Neural crest cell (in vitro differentiated cells): ENCODE results near the gene BPIFB3. TPM values are rescaled to one million over a fixed set of nuclear protein-coding genes. Genes with fewer than 3 reads are reported as not detected.

Experiments
- DNase-seq: peaks from one replicate; pipeline ENCODE4 v3.0.0; 2021; ENCODE audit warnings: low read depth, mixed read lengths, low spot score
- H3K27ac Mint-ChIP-seq: one replicate; pipeline ENCODE4 v1.8.0; 2021; ENCODE audit warnings: mild to moderate bottlenecking, mixed read lengths; ENCODE audit not compliant: unreplicated experiment
- H3K27me3 Mint-ChIP-seq: 2 replicates; pipeline ENCODE4 v1.8.0; 2021; ENCODE audit warnings: low read depth, mild to moderate bottlenecking, mixed read lengths
- H3K36me3 Mint-ChIP-seq: 2 replicates; pipeline ENCODE4 v1.8.0; 2021; ENCODE audit warnings: low read depth, mild to moderate bottlenecking, mixed read lengths
- H3K4me1 Mint-ChIP-seq: 2 replicates; pipeline ENCODE4 v1.8.0; 2021; ENCODE audit warnings: mixed read lengths
- H3K4me3 Mint-ChIP-seq: one replicate; pipeline ENCODE4 v1.8.0; 2021; ENCODE audit warnings: mild to moderate bottlenecking, mixed read lengths
- H3K9me3 Mint-ChIP-seq: 2 replicates; pipeline ENCODE4 v1.8.0; 2021; ENCODE audit warnings: mixed read lengths
- CTCF ChIP-seq: fragments of 200-600 bp; sonication (generic); conservative IDR thresholded peaks from 2 replicates; pipeline ENCODE4 v1.5.0; 2021; ENCODE audit warnings: antibody characterized with exemption, mild to moderate bottlenecking
- total RNA-seq: library from RNA; stranded (reverse); gene quantifications from 2 replicates; pipeline ENCODE4 v1.2.1, GENCODE V29; 2021

Gene BPIFB3
- total RNA-seq, 1 donor from 2014 or later = not detected

GRCh38 chr20:33075281-33075680, 21.6 kb downstream of the BPIFB3 start:
- H3K27me3 Mint-ChIP-seq = peaks cover 6% of the 10 kb centered on the region
- no peak overlapping the region for H3K27ac Mint-ChIP-seq
- DNase-seq = no peak
- H3K9me3 Mint-ChIP-seq = no peaks in the 10 kb centered on the region
- H3K36me3 Mint-ChIP-seq = no peaks in the 10 kb centered on the region
- peaks cover 5% of the 10 kb centered on the region for H3K4me1 Mint-ChIP-seq
- H3K4me3 Mint-ChIP-seq = no peak overlapping the region
- TF ChIP-seq CTCF = no peak

GRCh38 chr20:33076662-33077372, 23.1 kb downstream of the BPIFB3 start:
- H3K4me3 Mint-ChIP-seq = no peak overlapping the region
- peaks cover 6% of the 10 kb centered on the region for H3K9me3 Mint-ChIP-seq
- H3K4me1 Mint-ChIP-seq = peaks cover 5% of the 10 kb centered on the region
- TF ChIP-seq CTCF = peak; percentile 43
- H3K36me3 Mint-ChIP-seq = no peaks in the 10 kb centered on the region
- H3K27ac Mint-ChIP-seq = no peak overlapping the region
- peaks cover 12% of the 10 kb centered on the region for H3K27me3 Mint-ChIP-seq
- no peak for DNase-seq

- no peak for DNase-seq
- no peak for TF ChIP-seq CTCF
- H3K27me3 Mint-ChIP-seq = peaks cover 14% of the 10 kb centered on the region
- H3K9me3 Mint-ChIP-seq = peaks cover 6% of the 10 kb centered on the region
- H3K4me1 Mint-ChIP-seq = no peaks in the 10 kb centered on the region
- H3K27ac Mint-ChIP-seq = no peak within 1 kb of the TSS
- no peaks in the 10 kb centered on the region for H3K36me3 Mint-ChIP-seq
- no peak within 1 kb of the TSS for H3K4me3 Mint-ChIP-seq
Measured at GRCh38 chr20:33079259-33079658, 25.6 kb downstream of the BPIFB3 start, which contains the start of gene BPIFB4. TSS of gene BPIFB4 (plus strand) at chr20:33079643. CDS start at chr20:33081527, 1,884 bp downstream.

DNA sequence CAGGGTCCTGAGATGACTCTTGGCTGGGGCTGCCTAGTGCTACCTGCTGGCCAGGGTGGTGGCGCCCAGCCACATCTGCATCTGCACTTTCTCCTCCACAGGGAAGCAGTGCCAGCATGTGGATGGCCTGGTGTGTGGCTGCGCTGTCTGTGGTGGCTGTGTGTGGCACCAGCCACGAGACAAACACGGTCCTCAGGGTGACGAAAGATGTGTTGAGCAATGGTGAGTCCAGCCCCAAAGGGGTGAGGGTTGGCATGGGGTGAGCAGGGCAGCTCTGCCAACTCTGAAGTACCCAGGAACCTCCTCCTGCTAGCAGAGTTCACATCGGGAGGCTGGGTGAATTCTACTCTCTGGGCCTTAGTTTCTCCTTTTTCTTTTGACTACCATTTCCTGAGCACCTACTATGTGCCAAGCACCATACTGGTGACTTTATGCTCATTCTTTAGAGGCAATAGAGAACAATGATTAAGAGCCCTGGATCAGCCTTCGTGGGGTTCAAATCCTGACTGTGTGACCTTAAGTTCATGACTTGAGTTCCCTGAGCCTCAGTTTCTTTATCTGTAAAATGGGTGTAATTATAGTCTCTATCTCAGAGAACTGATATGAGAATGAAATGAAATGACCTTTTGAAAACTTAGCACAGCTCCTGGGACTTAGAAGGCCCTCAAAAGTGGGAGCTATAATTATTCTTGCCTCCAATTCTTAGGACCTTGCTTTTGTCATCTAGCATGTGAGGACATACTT, 27.9 kb downstream of the BPIFB3 start:
- H3K4me1 Mint-ChIP-seq = no peaks in the 10 kb centered on the region
- TF ChIP-seq CTCF = no peak
- H3K4me3 Mint-ChIP-seq = no peak overlapping the region
- peaks cover 9% of the 10 kb centered on the region for H3K27me3 Mint-ChIP-seq
- H3K36me3 Mint-ChIP-seq = no peaks in the 10 kb centered on the region
- H3K27ac Mint-ChIP-seq = no peak overlapping the region
- peaks cover 6% of the 10 kb centered on the region for H3K9me3 Mint-ChIP-seq
- no peak for DNase-seq

- peaks cover 12% of the 10 kb centered on the region for H3K27me3 Mint-ChIP-seq
- no peaks in the 10 kb centered on the region for H3K36me3 Mint-ChIP-seq
- no peak for TF ChIP-seq CTCF
- DNase-seq = no peak
- no peak overlapping the region for H3K4me3 Mint-ChIP-seq
- H3K9me3 Mint-ChIP-seq = peaks cover 6% of the 10 kb centered on the region
- H3K27ac Mint-ChIP-seq = no peak overlapping the region
- no peaks in the 10 kb centered on the region for H3K4me1 Mint-ChIP-seq
Measured at GRCh38 chr20:33082546-33082945, 28.8 kb downstream of the BPIFB3 start.
